PC-9 (cell line): ENCODE measurements around the gene HSPA5.

Experiments
- CTCF ChIP-seq: fragments of 200-600 bp; sonication (generic); conservative IDR thresholded peaks from 2 replicates; pipeline ENCODE4 v1.6.1; 2017; ENCODE audit warnings: mixed run types, antibody characterized with exemption, mild to moderate bottlenecking, moderate library complexity
- EZH2 ChIP-seq: fragments of 200-600 bp; sonication (generic); IDR thresholded peaks from 2 replicates; pipeline ENCODE4 v1.8.0; 2017; ENCODE audit warnings: antibody characterized with exemption, low read depth

- TF ChIP-seq CTCF (no peak), EZH2 (no peak)
These were observed 27.4 kb upstream of the HSPA5 start for GRCh38 chr9:125268394-125269013.
